Measurements from ENCODE around the gene CLDN24. TPM values are rescaled to one million over a fixed set of nuclear protein-coding genes. Genes with fewer than 3 reads are reported as not detected.

CLDN24 gene
- polyA plus RNA-seq, 1 experiment, result not detected

DNA sequence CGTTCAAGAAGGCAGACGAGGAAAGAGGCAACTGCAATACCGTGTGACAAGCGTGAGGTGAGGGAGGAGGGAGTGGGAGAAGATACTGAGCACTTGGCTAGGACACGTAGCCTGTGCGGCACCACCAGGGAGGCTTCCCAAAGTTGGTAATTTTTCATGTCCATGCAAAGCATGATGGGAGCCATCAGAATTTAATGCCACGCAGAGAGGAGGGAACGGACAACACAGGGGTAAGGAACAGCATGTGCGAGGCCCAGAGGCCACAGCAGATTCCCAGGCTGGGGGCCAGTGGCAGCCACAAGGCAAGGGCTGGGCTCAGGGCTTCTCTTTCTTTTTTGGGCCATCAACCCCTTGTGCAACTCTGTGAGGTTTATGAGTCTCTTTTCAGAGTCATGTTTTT lies 11.0 kb upstream of the CLDN24 start:
- Histone ChIP-seq H3K4me3 (ENCODE audit: low read depth, low read length) (no peak overlapping the region), H3K27ac (ENCODE audit: low read depth, low read length) (no peak overlapping the region), H3K27me3 (ENCODE audit: control insufficient read depth, insufficient read depth, low read length) (no peaks in the 10 kb centered on the region), H3K9me3 (ENCODE audit: control insufficient read depth, insufficient read depth, low read length) (peaks cover 12% of the 10 kb centered on the region)
- DNase-seq (ENCODE audit: low read depth, low spot score), result no peak
- TF ChIP-seq, protein P1, sequence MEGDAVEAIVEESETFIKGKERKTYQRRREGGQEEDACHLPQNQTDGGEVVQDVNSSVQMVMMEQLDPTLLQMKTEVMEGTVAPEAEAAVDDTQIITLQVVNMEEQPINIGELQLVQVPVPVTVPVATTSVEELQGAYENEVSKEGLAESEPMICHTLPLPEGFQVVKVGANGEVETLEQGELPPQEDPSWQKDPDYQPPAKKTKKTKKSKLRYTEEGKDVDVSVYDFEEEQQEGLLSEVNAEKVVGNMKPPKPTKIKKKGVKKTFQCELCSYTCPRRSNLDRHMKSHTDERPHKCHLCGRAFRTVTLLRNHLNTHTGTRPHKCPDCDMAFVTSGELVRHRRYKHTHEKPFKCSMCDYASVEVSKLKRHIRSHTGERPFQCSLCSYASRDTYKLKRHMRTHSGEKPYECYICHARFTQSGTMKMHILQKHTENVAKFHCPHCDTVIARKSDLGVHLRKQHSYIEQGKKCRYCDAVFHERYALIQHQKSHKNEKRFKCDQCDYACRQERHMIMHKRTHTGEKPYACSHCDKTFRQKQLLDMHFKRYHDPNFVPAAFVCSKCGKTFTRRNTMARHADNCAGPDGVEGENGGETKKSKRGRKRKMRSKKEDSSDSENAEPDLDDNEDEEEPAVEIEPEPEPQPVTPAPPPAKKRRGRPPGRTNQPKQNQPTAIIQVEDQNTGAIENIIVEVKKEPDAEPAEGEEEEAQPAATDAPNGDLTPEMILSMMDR (IDR thresholded peaks at IDR 0.05; ENCODE audit: low read depth, low read length), result no peak
- CTCF ChIA-PET, result no interaction called here
- POLR2A ChIA-PET, result no interaction called here

DNA sequence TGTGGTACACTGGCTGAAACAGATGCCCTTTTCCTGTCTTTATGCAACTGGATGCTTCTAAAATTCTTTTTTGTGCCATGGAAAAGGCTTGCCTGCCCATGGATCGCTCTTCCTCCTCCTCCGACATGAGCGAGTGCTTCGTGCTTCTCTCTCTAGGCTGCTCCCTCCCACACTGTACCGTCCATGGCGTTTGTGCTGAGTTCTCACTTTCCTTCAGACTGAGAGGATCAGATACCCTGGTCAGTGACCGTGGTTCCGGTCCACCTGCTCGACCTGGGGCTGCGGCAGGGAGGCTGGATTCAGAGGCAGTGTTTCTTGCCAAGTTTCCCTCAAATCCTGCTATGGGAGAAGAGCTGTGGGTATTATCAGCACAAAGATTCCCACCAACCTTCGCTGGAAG lies 10.2 kb upstream of the CLDN24 start:
- POLR2A ChIA-PET, result no interaction called here
- TF ChIP-seq, protein P1 (IDR thresholded peaks at IDR 0.05; ENCODE audit: low read depth, low read length), result no peak
- Histone ChIP-seq H3K9me3 (ENCODE audit: control insufficient read depth, insufficient read depth, low read length) (peaks cover 12% of the 10 kb centered on the region), H3K4me3 (ENCODE audit: low read depth, low read length) (no peak overlapping the region), H3K27ac (ENCODE audit: low read depth, low read length) (no peak overlapping the region), H3K27me3 (ENCODE audit: control insufficient read depth, insufficient read depth, low read length) (no peaks in the 10 kb centered on the region)
- DNase-seq (ENCODE audit: low read depth, low spot score), result no peak
- CTCF ChIA-PET, result no interaction called here

DNA sequence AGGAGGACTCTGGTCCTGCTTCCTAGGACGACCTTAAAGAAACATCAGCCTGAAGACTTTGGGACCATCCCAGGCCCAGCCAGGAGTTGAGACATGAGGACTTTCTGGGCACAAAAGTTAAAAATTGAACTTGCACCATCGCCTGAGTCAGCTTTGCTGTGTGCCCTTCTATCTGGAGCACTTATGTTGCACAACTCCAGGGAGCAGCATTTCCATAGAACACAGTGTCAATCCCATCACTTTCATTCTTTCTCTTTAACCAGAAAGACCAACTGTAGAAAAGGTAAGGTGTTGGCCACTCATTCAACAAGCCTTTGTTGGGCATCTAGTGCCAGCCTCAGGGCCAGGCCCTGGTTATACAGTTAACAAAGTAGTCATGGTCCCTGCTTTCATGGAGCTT lies 8.6 kb upstream of the CLDN24 start:
- TF ChIP-seq, protein P1 (IDR thresholded peaks at IDR 0.05; ENCODE audit: low read depth, low read length), result no peak
- Histone ChIP-seq H3K27ac (ENCODE audit: low read depth, low read length) (no peak overlapping the region), H3K27me3 (ENCODE audit: control insufficient read depth, insufficient read depth, low read length) (no peaks in the 10 kb centered on the region), H3K9me3 (ENCODE audit: control insufficient read depth, insufficient read depth, low read length) (peaks cover 17% of the 10 kb centered on the region), H3K4me3 (ENCODE audit: low read depth, low read length) (no peak overlapping the region)
- CTCF ChIA-PET, result no interaction called here
- POLR2A ChIA-PET, result no interaction called here
- DNase-seq (ENCODE audit: low read depth, low spot score), result no peak

DNA sequence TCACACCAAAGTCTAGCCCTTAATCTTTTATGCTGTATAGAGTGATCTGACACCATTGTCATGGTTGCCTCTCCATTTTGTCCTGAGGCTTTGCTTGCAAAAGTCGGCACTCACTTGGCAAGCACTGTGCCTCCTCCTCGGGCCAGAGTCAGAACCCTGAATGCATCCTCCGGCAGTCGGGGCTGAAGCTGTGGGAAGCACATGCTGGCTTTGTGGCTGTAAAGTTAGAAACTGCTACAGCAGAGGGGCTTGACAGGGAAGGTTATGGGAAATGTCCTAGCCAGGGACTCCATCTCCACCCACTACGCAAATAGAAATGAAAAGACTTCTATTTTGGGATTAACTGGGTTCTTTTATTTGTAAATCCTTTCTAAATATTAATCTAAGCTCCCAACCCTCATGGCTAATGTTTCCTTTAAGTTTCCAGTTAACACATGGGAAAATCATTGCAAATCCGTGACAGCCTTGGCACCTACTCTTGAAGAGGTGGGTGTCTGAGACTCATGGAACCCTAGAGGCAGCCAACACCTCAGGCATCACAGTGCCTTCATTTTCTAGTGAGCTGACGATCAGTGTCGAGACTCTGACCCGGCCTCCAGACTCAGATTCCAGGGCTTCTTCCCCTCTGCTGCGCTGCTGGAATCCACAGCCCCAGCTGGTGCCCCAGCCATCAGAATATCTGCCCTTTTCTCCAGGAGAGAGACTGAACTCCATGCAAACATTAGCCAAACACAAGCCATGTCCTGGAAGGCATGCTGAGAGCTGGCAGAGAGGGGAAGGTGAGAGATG lies 7.9 kb upstream of the CLDN24 start:
- H3K27ac ChIP-seq (ENCODE audit: low read depth, low read length), result no peak overlapping the region
- H3K9me3 ChIP-seq (ENCODE audit: control insufficient read depth, insufficient read depth, low read length), result peaks cover 17% of the 10 kb centered on the region
- no peak overlapping the region for H3K4me3 ChIP-seq (ENCODE audit: low read depth, low read length)
- TF ChIP-seq, protein P1 (IDR thresholded peaks at IDR 0.05; ENCODE audit: low read depth, low read length), result no peak
- POLR2A ChIA-PET, result no interaction called here
- no peak for DNase-seq (ENCODE audit: low read depth, low spot score)
- CTCF ChIA-PET, result no interaction called here
- H3K27me3 ChIP-seq (ENCODE audit: control insufficient read depth, insufficient read depth, low read length), result no peaks in the 10 kb centered on the region

DNA sequence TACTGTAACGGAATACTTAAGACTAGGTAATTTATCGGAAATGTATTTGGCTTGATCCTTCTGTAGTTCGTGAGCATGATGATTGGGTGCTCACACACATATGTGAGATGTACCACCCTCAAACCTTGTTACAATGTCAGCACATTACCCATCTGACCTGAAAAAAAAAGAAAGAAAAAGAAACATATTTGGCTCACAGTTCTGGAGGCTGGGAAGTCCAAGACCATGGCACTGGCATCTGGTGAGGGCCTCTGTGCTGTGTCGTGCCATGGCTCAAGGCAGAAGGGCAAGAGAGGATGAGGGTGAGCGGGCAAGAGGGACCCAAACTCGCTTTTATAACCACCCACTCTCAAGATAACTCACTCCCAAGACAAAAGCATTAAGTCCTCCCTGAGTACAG lies 7.0 kb upstream of the CLDN24 start:
- peaks cover 17% of the 10 kb centered on the region for H3K9me3 ChIP-seq (ENCODE audit: control insufficient read depth, insufficient read depth, low read length)
- TF ChIP-seq, protein P1 (IDR thresholded peaks at IDR 0.05; ENCODE audit: low read depth, low read length), result no peak
- H3K27me3 ChIP-seq (ENCODE audit: control insufficient read depth, insufficient read depth, low read length), result no peaks in the 10 kb centered on the region
- H3K27ac ChIP-seq (ENCODE audit: low read depth, low read length), result no peak overlapping the region
- no peak for DNase-seq (ENCODE audit: low read depth, low spot score)
- no peak overlapping the region for H3K4me3 ChIP-seq (ENCODE audit: low read depth, low read length)
- POLR2A ChIA-PET, result no interaction called here
- CTCF ChIA-PET, result no interaction called here
